ENCODE measurements around the gene KIF20A.

DNA sequence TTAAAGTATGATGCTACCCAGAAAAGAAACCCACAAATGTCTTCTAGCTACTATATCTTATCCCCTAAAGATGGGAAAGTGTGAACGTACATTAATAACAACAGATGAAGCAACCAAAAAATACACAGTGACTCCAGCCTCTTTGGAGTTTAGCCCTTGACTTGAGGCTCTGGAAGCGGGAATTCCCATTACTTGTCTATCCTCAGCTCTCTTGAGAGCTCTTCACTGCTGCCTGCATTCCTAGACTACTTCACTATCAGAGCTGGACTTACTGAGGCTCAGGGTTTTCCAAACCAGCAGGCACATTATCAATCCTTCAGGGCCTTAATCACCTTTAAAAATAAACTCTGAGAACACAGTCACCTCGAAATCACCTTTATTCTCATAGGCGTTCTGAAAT, 38.6 kb upstream of the KIF20A start:
- TF ChIP-seq CBX3 (IDR thresholded peaks at IDR 0.05; ENCODE audit: low read depth) (no peak), CTCF (IDR thresholded peaks at IDR 0.05 in 2 of 3, conservative IDR thresholded peaks at IDR 0.05 in 1 of 3; ENCODE audit: borderline replicate concordance in 1 of 3, insufficient read depth in 1 of 3, low read depth in 2 of 3, low read length in 2 of 3) (no peak), EZH2phosphoT487 (IDR thresholded peaks at IDR 0.05; ENCODE audit: borderline replicate concordance) (no peak), ZNF274 (IDR thresholded peaks at IDR 0.05; ENCODE audit: low read depth, low read length) (no peak), CEBPB (IDR thresholded peaks at IDR 0.05; ENCODE audit: low read depth) (no peak), RAD21 (IDR thresholded peaks at IDR 0.05; ENCODE audit: low read depth) (no peak), SP1 (IDR thresholded peaks at IDR 0.05; ENCODE audit: low read depth) (no peak), EZH2 (IDR thresholded peaks at IDR 0.05) (no peak)

Data from HCT116 (cell line).